H1 (cell line): ENCODE measurements around the gene NUDT2. TPM values are rescaled to one million over a fixed set of nuclear protein-coding genes. Genes with fewer than 3 reads are reported as not detected.

Experiments
- CTCF ChIA-PET: fragments of 300-600 bp; sonication (Branson Sonifier 250); formaldehyde crosslinking; loops from one replicate; lab custom pipeline; 2021; ENCODE audit not compliant: partially characterized antibody; lab: Charles Lee
- POLR2A ChIA-PET: fragments of 300-600 bp; sonication (Branson Sonifier 250); formaldehyde crosslinking; loops from one replicate; lab custom pipeline; 2021; ENCODE audit warnings: inconsistent platforms; ENCODE audit not compliant: partially characterized antibody; lab: Charles Lee
- DNase-seq, 2 experiments: peaks; one replicate each; pipeline versions ENCODE4 v3.0.0 to v3.0.0-alpha.2; 2010 to 2022; ENCODE audit warnings: low spot score in 2 of 2, low read depth in 1 of 2, mixed read lengths in 1 of 2
- FAIRE-seq: peaks from 2 replicates; lab custom pipeline; 2011; peaks lifted over from hg19 to GRCh38; lab: Jason Lieb, UNC
- H2AFZ ChIP-seq: 2 replicates; pipeline ENCODE4 v1.8.1; 2012; ENCODE audit warnings: low read length, inconsistent platforms
- H2AK5ac ChIP-seq: 2 replicates; pipeline ENCODE4 v1.6.1; 2013; ENCODE audit warnings: low read depth, low read length
- H2BK120ac ChIP-seq: replicated peaks from 2 replicates; pipeline ENCODE3; 2013; ENCODE audit warnings: low read depth, low read length, inconsistent platforms
- H2BK12ac ChIP-seq: 2 replicates; pipeline ENCODE4 v1.6.1; 2013; ENCODE audit warnings: low read depth, low read length
- H2BK15ac ChIP-seq: 2 replicates; pipeline ENCODE4 v1.6.1; 2013; ENCODE audit warnings: low read length
- H2BK20ac ChIP-seq: 2 replicates; pipeline ENCODE4 v1.6.1; 2013; ENCODE audit warnings: low read length
- H2BK5ac ChIP-seq: 2 replicates; pipeline ENCODE4 v1.6.1; 2013; ENCODE audit warnings: low read depth, low read length
- H3K14ac ChIP-seq: 2 replicates; pipeline ENCODE4 v1.6.1; 2013; ENCODE audit warnings: inconsistent platforms; ENCODE audit not compliant: insufficient read length
- H3K18ac ChIP-seq: 2 replicates; pipeline ENCODE4 v1.6.1; 2013; ENCODE audit warnings: low read length; ENCODE audit errors: extremely low read depth
- H3K23ac ChIP-seq: 2 replicates; pipeline ENCODE4 v1.6.1; 2013; ENCODE audit warnings: inconsistent platforms; ENCODE audit not compliant: insufficient read length
- H3K23me2 ChIP-seq: 2 replicates; pipeline ENCODE4 v1.6.1; 2013; ENCODE audit warnings: low read depth, low read length
- H3K27ac ChIP-seq: 2 replicates; pipeline ENCODE4 v1.6.1; 2011; ENCODE audit warnings: low read depth, low read length, inconsistent platforms
- H3K27me3 ChIP-seq, 4 experiments: replicated peaks in 1 of 4; 1 replicate in 1 of 4; 2 replicates in 3 of 4; pipeline versions ENCODE4 v1.6.1 to v1.8.1; 2011 to 2013; ENCODE audit warnings: low read length in 3 of 4, mild to moderate bottlenecking in 3 of 4, inconsistent platforms in 2 of 4, mixed read lengths in 2 of 4, moderate library complexity in 1 of 4; ENCODE audit not compliant: control insufficient read depth in 3 of 4, insufficient read depth in 3 of 4; ENCODE audit errors: extremely low read depth in 1 of 4
- H3K36me3 ChIP-seq, 4 experiments: 2 replicates each; pipeline versions ENCODE4 v1.6.1 to v1.8.1; 2011 to 2013; ENCODE audit warnings: mild to moderate bottlenecking in 4 of 4, low read length in 3 of 4, moderate library complexity in 2 of 4, control low read depth in 1 of 4, inconsistent platforms in 1 of 4; ENCODE audit not compliant: insufficient read depth in 4 of 4, control insufficient read depth in 2 of 4
- H3K4ac ChIP-seq: replicated peaks from 2 replicates; pipeline ENCODE3; 2013; ENCODE audit warnings: low read length, low read depth, mixed read lengths, inconsistent platforms; ENCODE audit not compliant: insufficient read length
- H3K4me1 ChIP-seq, 4 experiments: replicated peaks in 1 of 4; 1 replicate in 1 of 4; 2 replicates in 3 of 4; pipeline versions ENCODE4 v1.6.1 to v1.8.1; 2011 to 2013; ENCODE audit warnings: low read length in 3 of 4, inconsistent platforms in 2 of 4, mixed read lengths in 1 of 4; ENCODE audit not compliant: insufficient read depth in 4 of 4, control insufficient read depth in 3 of 4
- H3K4me2 ChIP-seq, 2 experiments: 2 replicates each; pipeline versions ENCODE4 v1.6.1 to v1.8.1; 2011 to 2013; ENCODE audit warnings: low read depth in 2 of 2, low read length in 2 of 2, control low read depth in 1 of 2, inconsistent platforms in 1 of 2, mild to moderate bottlenecking in 1 of 2; ENCODE audit not compliant: insufficient read depth in 1 of 2
- H3K4me3 ChIP-seq, 4 experiments: fragments of 200-600, 300-600 bp in 1 of 4; sonication (generic), shearing (Covaris generic), sonication (Bioruptor Twin) in 1 of 4; 2 replicates each; pipeline versions ENCODE4 v1.5.1 to v1.8.1; 2011 to 2016; ENCODE audit warnings: low read length in 4 of 4, low read depth in 3 of 4, control low read depth in 2 of 4, inconsistent platforms in 2 of 4, mild to moderate bottlenecking in 2 of 4, mixed read lengths in 1 of 4, moderate library complexity in 1 of 4; ENCODE audit not compliant: insufficient read depth in 2 of 4; ENCODE audit errors: extremely low read depth in 1 of 4
- H3K56ac ChIP-seq: replicated peaks from 2 replicates; pipeline ENCODE3; 2013; ENCODE audit warnings: low read depth, mild to moderate bottlenecking, mixed read lengths, low read length, inconsistent platforms; ENCODE audit not compliant: insufficient read length
- H3K79me1 ChIP-seq: 2 replicates; pipeline ENCODE4 v1.6.1; 2013; ENCODE audit warnings: low read depth, low read length, control low read depth
- H3K79me2 ChIP-seq, 2 experiments: 2 replicates each; pipeline versions ENCODE4 v1.6.1 to v1.8.1; 2012 to 2013; ENCODE audit warnings: low read length in 2 of 2, mild to moderate bottlenecking in 2 of 2, inconsistent platforms in 1 of 2; ENCODE audit not compliant: insufficient read depth in 2 of 2, control insufficient read depth in 1 of 2
- H3K9ac ChIP-seq, 4 experiments: replicated peaks in 1 of 4; 1 replicate in 1 of 4; 2 replicates in 3 of 4; pipeline versions ENCODE4 v1.6.1 to v1.8.1; 2011 to 2013; ENCODE audit warnings: low read depth in 3 of 4, low read length in 3 of 4, control low read depth in 2 of 4, mild to moderate bottlenecking in 2 of 4, moderate library complexity in 2 of 4, inconsistent platforms in 1 of 4; ENCODE audit errors: extremely low read depth in 1 of 4
- H3K9me3 ChIP-seq, 2 experiments: 2 replicates each; pipeline versions ENCODE4 v1.6.1 to v1.8.1; 2012 to 2013; ENCODE audit warnings: mild to moderate bottlenecking in 2 of 2, moderate library complexity in 2 of 2, control low read depth in 1 of 2, inconsistent platforms in 1 of 2, low read depth in 1 of 2, low read length in 1 of 2, mixed read lengths in 1 of 2; ENCODE audit not compliant: insufficient read depth in 2 of 2
- H4K20me1 ChIP-seq, 2 experiments: replicated peaks in 1 of 2; 2 replicates each; pipeline versions ENCODE3 to v1.8.1; 2011 to 2013; ENCODE audit warnings: inconsistent platforms in 2 of 2, low read length in 2 of 2, mild to moderate bottlenecking in 1 of 2; ENCODE audit not compliant: insufficient read depth in 2 of 2, control insufficient read depth in 1 of 2
- H4K5ac ChIP-seq: 2 replicates; pipeline ENCODE4 v1.6.1; 2013; ENCODE audit warnings: low read length, low read depth, mixed read lengths, inconsistent platforms; ENCODE audit not compliant: insufficient read length
- H4K8ac ChIP-seq: 2 replicates; pipeline ENCODE4 v1.8.0; 2013; ENCODE audit warnings: mild to moderate bottlenecking, moderate library complexity, low read length, inconsistent platforms; ENCODE audit not compliant: insufficient read depth; ENCODE audit errors: extremely low read depth
- H4K91ac ChIP-seq: replicated peaks from 2 replicates; pipeline ENCODE3; 2013; ENCODE audit warnings: low read length, mixed read lengths, inconsistent platforms; ENCODE audit not compliant: insufficient read length
- ATF2 ChIP-seq: IDR thresholded peaks from 2 replicates; pipeline ENCODE4 v1.6.1; 2012; ENCODE audit warnings: low read length, inconsistent platforms
- EZH2 ChIP-seq: fragments of 200-600 bp; sonication (generic); IDR thresholded peaks from 2 replicates; pipeline ENCODE4 v1.7.1; 2012; ENCODE audit warnings: low read depth, mild to moderate bottlenecking, moderate library complexity, low read length, inconsistent platforms; ENCODE audit not compliant: severe bottlenecking
- GABPA ChIP-seq: IDR thresholded peaks from 2 replicates; pipeline ENCODE4 v1.6.1; 2011; ENCODE audit warnings: mild to moderate bottlenecking, low read length, moderate library complexity, borderline replicate concordance; ENCODE audit not compliant: insufficient read depth
- JUND ChIP-seq: IDR thresholded peaks from 2 replicates; pipeline ENCODE4 v1.6.1; 2011; ENCODE audit warnings: mild to moderate bottlenecking, improper control_type of control experiment, low read length
- MAFK ChIP-seq: IDR thresholded peaks from 2 replicates; pipeline ENCODE4 v1.6.1; 2012; ENCODE audit warnings: low read depth, mild to moderate bottlenecking, improper control_type of control experiment, low read length
- MAX ChIP-seq: IDR thresholded peaks from 2 replicates; pipeline ENCODE4 v1.6.1; 2012; ENCODE audit warnings: inconsistent platforms
- NANOG ChIP-seq: IDR thresholded peaks from 2 replicates; pipeline ENCODE4 v1.6.1; 2011; ENCODE audit warnings: low read length, low read depth, mild to moderate bottlenecking, inconsistent platforms; ENCODE audit not compliant: insufficient read depth, poor library complexity, severe bottlenecking
- RXRA ChIP-seq: IDR thresholded peaks from 2 replicates; pipeline ENCODE4 v1.6.1; 2011; ENCODE audit warnings: low read depth, mild to moderate bottlenecking, low read length, moderate library complexity; ENCODE audit not compliant: insufficient read depth
- SIRT6 ChIP-seq: IDR thresholded peaks from one replicate; pipeline ENCODE4 v1.7.1; 2012; ENCODE audit warnings: low read length, inconsistent platforms
- SIX5 ChIP-seq: IDR thresholded peaks from 2 replicates; pipeline ENCODE4 v1.6.1; 2011; ENCODE audit warnings: mild to moderate bottlenecking, low read depth, low read length
- SP4 ChIP-seq: IDR thresholded peaks from 2 replicates; pipeline ENCODE4 v1.6.1; 2012; ENCODE audit warnings: low read length, inconsistent platforms
- TAF1 ChIP-seq: IDR thresholded peaks from 2 replicates; pipeline ENCODE4 v1.6.1; 2011; ENCODE audit warnings: mild to moderate bottlenecking, low read depth, low read length
- ZNF274 ChIP-seq: IDR thresholded peaks from 2 replicates; pipeline ENCODE4 v1.7.0; 2012; ENCODE audit warnings: low read length, borderline replicate concordance; ENCODE audit errors: extremely low read depth
- WGBS, 2 experiments: shearing (Covaris generic) in 1 of 2; methylation state at CpG; one replicate each; pipeline versions ENCODE4 v1.1.6 to v1.1.7; 2013 to 2015; ENCODE audit warnings: low lambda C conversion rate in 2 of 2, mixed read lengths in 2 of 2, inconsistent platforms in 1 of 2, low coverage in 1 of 2, missing lambda C conversion rate in 1 of 2; ENCODE audit not compliant: insufficient replicate concordance in 2 of 2, insufficient coverage in 1 of 2, insufficient read length in 1 of 2; ENCODE audit errors: extremely low coverage in 1 of 2, missing lambda C conversion rate in 1 of 2; 5-methylcytosine and 5-hydroxymethylcytosine counted together
- polyA plus RNA-seq, 7 experiments: library from polyadenylated mRNA; depleted of rRNA in 3 of 7; stranded (reverse) in 5 of 7; unstranded in 2 of 7; fragments of >200 nt in 5 of 7; fragments of 200-250 nt in 2 of 7; gene quantifications; 1 replicate in 5 of 7; 2 replicates in 1 of 7; 4 replicates in 1 of 7; pipeline versions ENCODE4 v1.2.1 to v1.2.3, GENCODE V29; 2011 to 2013; ENCODE audit warnings: missing spikeins in 2 of 7, mixed read lengths in 2 of 7
- total RNA-seq: library from RNA; stranded (reverse); fragmentation: NEBNext Ultra II Directional; extraction: Animal tissue kit (Norgen Biotek cat#: 25700); gene quantifications from 2 replicates; pipeline ENCODE4 v1.2.1, GENCODE V29; 2021

Gene NUDT2
- total and polyA plus RNA-seq, 2 of the 8 experiments (the other 6 are each of a cell fraction or from before 2014, with no cell fraction given), result 16.7 to 23.7 TPM

- Histone ChIP-seq H3K23ac (no peak overlapping the region), H3K79me1 (no peaks in the 10 kb centered on the region), H4K8ac (no peak overlapping the region), H3K4ac (no peak overlapping the region), H3K14ac (no peak overlapping the region), H2BK12ac (no peak overlapping the region), H3K4me2 (no peak overlapping the region), H2BK120ac (no peak overlapping the region), H2BK15ac (no peak overlapping the region), H3K18ac (no peak overlapping the region), H3K27ac (no peak overlapping the region), H3K79me2 (no peaks in the 10 kb centered on the region), H3K9ac (no peak overlapping the region), H3K9me3 (no peaks in the 10 kb centered on the region), H3K4me1 (no peaks in the 10 kb centered on the region), H3K27me3 (no peaks in the 10 kb centered on the region), H4K5ac (no peak overlapping the region), H4K91ac (no peak overlapping the region), H2BK20ac (no peak overlapping the region), H2AFZ (no peak overlapping the region), H2BK5ac (no peak overlapping the region), H3K56ac (no peak overlapping the region), H3K4me3 (no peak overlapping the region), H3K23me2 (no peaks in the 10 kb centered on the region), H4K20me1 (no peaks in the 10 kb centered on the region), H2AK5ac (no peak overlapping the region), H3K36me3 (no peaks in the 10 kb centered on the region)
- POLR2A ChIA-PET, result no interaction called here
- FAIRE-seq (no peak), DNase-seq (no peak)
- WGBS, 2 experiments, result 96% methylated on average over 1 of the region's 1 CpG; no CpG with 5 or more reads in 1 of the 2 experiments
- CTCF ChIA-PET, result interaction anchor here (0.8 kb wide), 1 partner anchor 19 kb away, joined by 3 read pairs; no protein-coding TSS in a partner anchor
- TF ChIP-seq MAX, result no peak
- no peak for TF ChIP-seq SP4
- TF ChIP-seq EZH2, result no peak
- no peak for TF ChIP-seq TAF1
- TF ChIP-seq NANOG, result no peak
- no peak for TF ChIP-seq JUND
- TF ChIP-seq GABPA, result no peak
- TF ChIP-seq ATF2, result no peak
- no peak for TF ChIP-seq RXRA
- no peak for TF ChIP-seq ZNF274
- TF ChIP-seq SIX5, result no peak
- no peak for TF ChIP-seq MAFK
- TF ChIP-seq SIRT6, result no peak
Measured at GRCh38 chr9:34310215-34310614, 19.2 kb upstream of the NUDT2 start.
